Activated T-cell treated with anti-CD3 and anti-CD28 coated beads for 1 hour (primary cell): ENCODE results near the gene RET.
"Not testable (repeated sequence)": the region's sequence is repeated elsewhere in the genome, so short reads cannot be mapped to it uniquely, and the experiment has no call there.

ENCODE experiments used
- DNase-seq: peaks from one replicate; pipeline ENCODE4 v3.0.0-alpha.2; 2020; ENCODE audit warnings: low read depth

RET gene

GRCh38 chr10:43136995-43137716 lies 60.3 kb downstream of the RET start:
- no peak for DNase-seq

GRCh38 chr10:43137717-43138020 lies 60.8 kb downstream of the RET start:
- DNase-seq: no peak

- peak; percentile 82 for DNase-seq
Observed at GRCh38 chr10:43138021-43138756, 61.3 kb downstream of the RET start, which contains the start of gene CSGALNACT2. Gene CSGALNACT2, plus strand, starts transcription at chr10:43138445. Its CDS starts 16,705 bp downstream, at chr10:43155150.

DNA sequence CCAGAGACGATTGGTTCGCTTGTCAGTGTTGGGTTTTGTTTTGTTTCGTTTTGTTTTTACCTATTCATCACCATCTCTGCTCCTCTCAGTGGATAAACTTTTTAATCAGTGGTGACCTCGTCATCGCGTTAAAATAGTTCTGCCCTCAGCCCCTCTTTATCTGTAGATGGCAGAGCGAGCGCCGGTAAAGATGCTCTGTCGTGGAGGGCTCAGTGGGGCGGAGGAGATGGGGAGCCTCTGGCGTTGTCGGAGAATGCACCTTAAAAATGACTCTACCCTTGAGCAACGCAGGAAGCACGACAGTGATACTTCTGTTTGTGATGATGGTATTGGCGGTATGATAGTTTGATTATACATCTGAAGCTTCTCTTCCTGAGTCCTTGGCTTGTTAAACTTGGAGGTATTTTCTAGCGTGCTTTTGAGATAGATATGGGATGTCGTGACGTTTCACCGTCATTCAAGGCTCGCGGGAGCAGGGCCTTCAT lies 61.9 kb downstream of the RET start:
- peak; percentile 49 for DNase-seq

- no peak for DNase-seq
Observed at GRCh38 chr10:43141421-43141820, 64.6 kb downstream of the RET start.

GRCh38 chr10:43145311-43145710 lies 68.4 kb downstream of the RET start:
- no peak for DNase-seq

DNA sequence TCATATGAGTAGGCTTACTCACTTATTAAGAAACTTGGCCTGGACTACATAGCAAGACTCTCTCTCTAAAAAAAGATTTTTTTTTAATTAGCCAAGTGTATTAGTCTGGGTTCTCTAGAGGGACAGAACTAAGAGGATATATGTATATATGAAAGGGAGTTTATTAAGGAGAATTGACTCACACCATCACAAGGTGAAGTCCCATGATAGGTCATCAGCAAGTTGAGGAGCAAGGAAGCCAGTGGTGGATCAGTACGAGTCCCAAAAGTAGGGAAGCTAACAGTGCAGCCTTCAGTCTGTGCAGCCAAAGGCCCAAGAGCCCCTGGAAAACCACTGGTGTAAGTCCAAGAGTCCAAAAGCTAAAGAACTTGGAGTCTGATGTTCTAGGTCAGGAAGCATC lies 69.1 kb downstream of the RET start:
- DNase-seq: not testable (repeated sequence)

- DNase-seq: no peak
Observed at GRCh38 chr10:43151371-43151770, 74.5 kb downstream of the RET start.

DNA sequence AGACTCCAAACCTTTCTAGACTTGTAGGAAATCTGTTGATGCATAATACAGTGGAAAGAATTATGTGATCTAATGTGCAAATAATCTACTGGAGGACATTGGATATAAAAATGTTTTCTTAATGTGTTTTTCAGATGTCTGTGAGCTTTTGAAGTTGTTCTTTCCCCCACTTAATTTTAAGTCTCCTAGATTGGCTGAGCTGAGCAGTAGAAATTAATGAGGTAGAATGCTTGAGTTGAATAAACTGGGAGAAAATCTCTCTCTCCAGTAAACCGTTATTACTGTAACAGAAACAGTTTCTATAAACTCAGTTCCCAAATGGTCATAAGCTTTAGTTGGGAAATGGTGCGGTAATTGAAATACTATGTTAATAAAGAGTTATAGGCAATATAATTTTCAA lies 77.0 kb downstream of the RET start:
- no peak for DNase-seq

GRCh38 chr10:43155221-43155620 lies 78.4 kb downstream of the RET start:
- no peak for DNase-seq

DNA sequence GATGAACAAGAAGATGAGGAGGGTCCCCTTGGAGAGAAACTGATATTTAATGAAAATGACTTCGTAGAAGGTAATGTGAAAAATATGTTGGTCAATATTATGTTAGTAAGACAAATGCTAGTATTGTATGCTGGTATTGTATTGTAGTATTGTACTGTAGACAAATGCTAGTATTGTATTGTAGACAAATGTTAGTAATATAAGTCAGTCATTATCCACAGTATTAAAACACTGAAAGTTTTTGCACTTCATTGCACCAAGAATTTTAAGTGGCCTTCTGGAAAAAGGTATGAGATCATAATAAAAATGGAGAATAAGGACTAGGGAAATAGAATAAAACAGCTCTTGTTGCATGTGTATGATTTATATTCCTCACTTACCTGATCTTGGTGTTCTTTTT lies 78.9 kb downstream of the RET start:
- DNase-seq: no peak

- DNase-seq: no peak
Observed at GRCh38 chr10:43156590-43157341, 79.9 kb downstream of the RET start.

DNA sequence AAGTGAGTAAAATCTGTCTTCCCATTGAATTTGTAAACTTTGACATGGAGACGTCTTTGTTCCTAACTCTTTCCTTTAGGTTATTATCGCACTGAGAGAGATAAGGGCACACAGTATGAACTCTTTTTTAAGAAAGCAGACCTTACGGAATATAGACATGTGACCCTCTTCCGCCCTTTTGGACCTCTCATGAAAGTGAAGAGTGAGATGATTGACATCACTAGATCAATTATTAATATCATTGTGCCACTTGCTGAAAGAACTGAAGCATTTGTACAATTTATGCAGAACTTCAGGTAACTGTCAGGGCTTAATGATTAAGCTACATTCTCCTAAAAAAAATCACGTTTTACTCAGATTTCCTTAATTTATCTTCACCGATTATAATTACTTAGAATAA lies 81.8 kb downstream of the RET start:
- no peak for DNase-seq

DNA sequence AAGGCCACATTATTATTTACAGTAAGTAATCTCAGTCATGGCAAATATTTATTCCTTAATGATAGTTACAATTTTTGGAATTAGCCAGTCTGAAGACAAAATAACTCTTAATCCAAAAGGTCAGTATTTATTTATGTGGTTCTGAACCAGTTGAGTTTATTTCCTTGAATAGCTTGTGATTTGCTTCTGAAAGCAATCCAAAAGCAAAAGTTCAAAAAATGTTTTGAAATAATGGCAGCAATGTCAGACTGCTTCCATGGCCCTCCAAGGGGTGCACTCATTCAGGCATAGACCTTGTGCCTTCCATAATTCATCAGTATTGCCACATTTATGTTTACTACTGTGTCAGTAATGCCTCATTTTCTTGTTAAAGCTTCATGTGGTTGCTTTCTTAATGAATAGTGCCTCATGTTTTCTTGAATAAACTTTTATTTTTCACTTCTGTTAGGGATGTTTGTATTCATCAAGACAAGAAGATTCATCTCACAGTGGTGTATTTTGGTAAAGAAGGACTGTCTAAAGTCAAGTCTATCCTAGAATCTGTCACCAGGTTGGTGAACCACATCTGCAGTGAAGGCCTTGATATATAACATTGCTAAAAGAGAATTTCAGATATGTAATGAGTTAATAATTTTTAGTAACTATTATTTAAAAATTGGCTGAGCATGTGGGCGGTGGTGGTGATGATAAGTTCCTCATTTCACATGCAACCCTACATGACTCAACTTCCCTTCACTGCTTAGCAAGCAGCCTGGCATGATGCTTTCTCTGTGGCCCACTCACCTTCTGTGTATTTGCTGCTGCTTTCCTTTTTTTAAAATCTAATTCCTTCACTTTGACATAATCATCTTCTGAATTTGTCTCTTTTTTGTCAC lies 83.4 kb downstream of the RET start:
- DNase-seq: no peak

- DNase-seq: no peak
Observed at GRCh38 chr10:43160921-43161255, 84.0 kb downstream of the RET start.

GRCh38 chr10:43162604-43163003 lies 85.7 kb downstream of the RET start:
- no peak for DNase-seq

DNA sequence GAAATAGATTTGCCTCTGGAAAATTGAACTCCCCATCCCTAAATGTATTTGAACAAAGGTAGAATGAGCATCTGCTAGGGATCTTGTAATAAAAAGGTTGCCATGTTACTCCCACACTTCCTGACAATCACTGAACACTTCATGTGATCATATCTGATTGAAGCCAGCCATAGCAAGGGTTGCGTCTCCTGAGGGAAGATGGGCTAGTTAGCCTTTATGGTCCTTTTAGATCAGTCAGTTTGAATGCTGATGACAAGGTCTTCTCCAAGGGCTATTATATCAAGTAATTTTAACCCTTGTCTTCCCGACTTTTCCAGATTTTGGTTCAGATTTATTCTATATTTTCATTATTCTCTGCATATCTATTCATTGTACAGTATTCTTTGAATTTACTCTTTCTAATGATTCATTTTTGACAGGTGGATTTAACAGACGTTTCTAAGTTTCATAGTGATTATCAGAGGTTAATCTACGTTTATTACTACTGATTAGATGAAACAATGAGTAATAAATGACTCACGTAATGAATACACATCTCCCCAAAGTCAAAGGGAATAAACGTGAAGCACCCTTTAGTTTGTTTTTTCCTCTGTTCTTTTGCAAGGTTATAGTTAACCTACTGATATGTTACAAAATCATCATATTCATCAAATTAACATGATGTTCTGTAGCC lies 89.5 kb downstream of the RET start:
- DNase-seq: no peak

DNA sequence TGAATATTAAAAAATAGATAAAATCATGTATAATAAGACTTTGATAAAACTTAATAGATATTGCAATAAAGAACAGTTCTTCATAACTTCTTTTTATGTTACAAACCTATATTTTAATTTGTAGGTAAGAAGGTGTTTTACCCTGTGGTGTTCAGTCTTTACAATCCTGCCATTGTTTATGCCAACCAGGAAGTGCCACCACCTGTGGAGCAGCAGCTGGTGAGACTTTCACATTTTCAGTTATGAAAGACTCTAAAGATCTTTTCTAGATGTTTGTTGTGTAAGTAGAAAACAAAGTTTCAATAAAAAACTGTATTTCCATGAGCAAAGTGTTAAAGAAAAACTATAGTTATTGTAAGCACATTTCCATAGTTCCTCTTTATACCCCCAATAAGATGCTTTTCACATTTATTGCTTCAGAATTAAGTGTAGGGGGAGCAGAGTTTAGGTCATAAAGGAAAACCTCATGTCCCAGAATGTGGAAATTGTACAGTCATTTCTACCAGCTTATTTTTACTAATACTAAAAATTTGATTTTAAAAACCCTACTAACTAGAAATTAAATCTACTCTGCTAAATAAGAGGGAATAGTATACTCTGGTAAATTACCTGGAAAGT lies 90.1 kb downstream of the RET start:
- no peak for DNase-seq

GRCh38 chr10:43167498-43167889 lies 90.6 kb downstream of the RET start:
- no peak for DNase-seq

GRCh38 chr10:43170491-43170890 lies 93.6 kb downstream of the RET start:
- no peak for DNase-seq

GRCh38 chr10:43172645-43173044 lies 95.8 kb downstream of the RET start:
- no peak for DNase-seq
